Measurements from ENCODE around the gene ACP7. TPM values are rescaled to one million over a fixed set of nuclear protein-coding genes. Genes with fewer than 3 reads are reported as not detected.
A peak's percentile ranks its signal among the peaks of the same experiment; 100 is the strongest.
"Not testable (repeated sequence)": the region's sequence is repeated elsewhere in the genome, so short reads cannot be mapped to it uniquely, and the experiment has no call there.

ACP7 gene
- total RNA-seq, 1 experiment from 2014 or later = not detected

- no peak for DNase-seq (ENCODE audit: low read depth in 1 of 2, low spot score in 2 of 2)
- no peak overlapping the region for H3K27ac ChIP-seq
- no peak overlapping the region for H3K4me3 ChIP-seq
- no peaks in the 10 kb centered on the region for H3K9me3 ChIP-seq (replicated peaks)
- no peaks in the 10 kb centered on the region for H3K4me1 ChIP-seq (replicated peaks)
- H3K27me3 ChIP-seq (replicated peaks) = peaks cover 4% of the 10 kb centered on the region; the same call in 1 of the 2 replicates
- no peaks in the 10 kb centered on the region for H3K36me3 ChIP-seq
These were observed 20.0 kb downstream of the ACP7 start for GRCh38 chr19:39104186-39104596.

DNA sequence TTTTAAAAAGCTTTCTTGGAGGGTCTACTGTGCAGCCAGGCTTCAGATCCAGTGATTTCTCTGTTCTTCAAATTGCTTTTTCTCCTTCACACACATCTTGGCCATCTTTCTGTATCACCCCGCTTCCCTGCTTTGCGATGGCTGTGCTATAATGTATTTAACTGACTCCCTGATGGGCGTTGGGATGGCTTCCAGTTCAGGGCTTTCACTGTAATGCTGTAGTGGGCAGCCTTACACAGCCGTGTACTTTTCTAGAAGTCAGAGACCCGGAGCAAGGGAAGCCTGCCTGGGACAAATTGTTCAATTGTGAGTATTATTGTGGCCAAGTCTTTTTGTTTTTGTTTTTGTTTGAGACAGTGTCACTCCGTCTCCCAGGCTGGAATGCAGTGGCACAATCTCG, 22.0 kb downstream of the ACP7 start:
- Histone ChIP-seq H3K27me3 (replicated peaks) (no peaks in the 10 kb centered on the region), H3K9me3 (replicated peaks) (no peaks in the 10 kb centered on the region), H3K4me1 (replicated peaks) (no peaks in the 10 kb centered on the region), H3K27ac (no peak overlapping the region), H3K36me3 (no peaks in the 10 kb centered on the region), H3K4me3 (no peak overlapping the region)
- no peak for DNase-seq (ENCODE audit: low read depth in 1 of 2, low spot score in 2 of 2)

- Histone ChIP-seq H3K4me3 (no peak overlapping the region), H3K36me3 (no peaks in the 10 kb centered on the region), H3K27ac (no peak overlapping the region), H3K27me3 (replicated peaks) (0 out of 2 replicates have a peak, but pooled peaks cover 3% of the 10 kb centered on the region), H3K4me1 (replicated peaks) (no peaks in the 10 kb centered on the region), H3K9me3 (replicated peaks) (no peaks in the 10 kb centered on the region)
- no peak for DNase-seq (ENCODE audit: low read depth in 1 of 2, low spot score in 2 of 2)
These were observed 25.5 kb downstream of the ACP7 start for GRCh38 chr19:39109641-39110040.

DNA sequence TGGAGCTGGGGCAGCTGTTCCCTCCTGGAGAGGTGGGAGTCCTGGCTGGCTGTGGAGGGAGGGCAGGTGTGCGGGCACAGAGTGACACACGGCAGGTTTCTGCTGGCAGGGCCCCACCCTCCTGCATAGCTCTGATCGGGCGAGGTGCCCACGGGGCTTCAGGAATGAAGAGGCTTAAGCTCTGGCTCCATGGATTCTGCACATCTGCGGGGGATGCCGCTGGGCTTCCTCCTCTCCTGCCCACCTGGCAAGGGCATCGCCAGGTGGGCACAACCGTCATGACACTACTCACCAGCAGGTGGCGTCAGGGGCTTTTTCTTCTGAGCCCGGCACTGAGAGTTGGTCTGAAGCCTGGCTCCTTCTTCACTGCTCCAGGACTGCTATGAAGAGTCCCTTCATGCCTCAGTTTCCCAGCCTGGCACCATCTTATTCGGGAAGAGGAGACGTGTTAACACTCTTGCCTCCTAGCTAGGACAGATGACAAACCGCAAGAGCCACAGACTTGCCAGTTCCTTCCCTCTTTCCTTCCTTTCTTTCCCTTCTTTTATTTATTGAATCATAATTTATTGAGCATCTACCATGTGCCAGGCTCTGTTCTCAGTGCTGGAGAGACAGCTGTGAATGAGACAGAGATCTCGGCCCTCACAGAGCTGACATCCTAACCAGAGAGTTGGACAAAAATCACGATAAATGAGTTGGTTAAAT, 26.2 kb downstream of the ACP7 start:
- peak in 1 of 2 experiments; percentile 29 for DNase-seq (ENCODE audit: low read depth in 1 of 2, low spot score in 2 of 2)
- Histone ChIP-seq H3K27ac (no peak overlapping the region), H3K9me3 (replicated peaks) (no peaks in the 10 kb centered on the region)

DNA sequence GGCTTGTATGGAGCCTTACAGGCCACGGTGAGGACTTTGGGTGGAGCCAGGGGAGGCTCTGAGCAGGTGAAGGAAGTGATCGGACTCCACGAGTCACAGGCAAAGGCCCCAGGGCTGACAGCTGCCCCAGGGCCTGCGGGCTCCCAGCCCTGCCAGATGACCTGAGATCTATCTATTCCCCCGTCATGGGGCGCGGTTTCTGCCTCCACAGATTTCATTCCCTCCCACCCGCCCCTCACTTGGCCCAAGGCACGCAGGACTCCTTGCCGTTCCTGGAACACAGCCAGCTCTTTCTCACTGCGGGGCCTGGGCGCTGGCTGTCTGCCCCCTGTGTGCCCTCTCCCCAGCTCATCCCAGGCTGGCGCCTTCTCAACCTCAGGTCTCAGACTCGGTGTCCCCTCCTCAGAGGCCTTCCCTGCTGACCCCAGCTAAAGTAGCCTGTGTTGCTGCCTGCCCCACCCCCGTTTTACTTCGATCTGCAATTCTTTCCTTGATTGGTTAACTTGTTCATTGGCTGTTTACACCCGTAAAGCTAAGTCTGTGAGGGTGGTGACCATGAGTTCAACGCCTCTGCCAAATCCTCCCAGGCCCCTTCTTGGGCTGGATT, 27.5 kb downstream of the ACP7 start:
- Histone ChIP-seq H3K4me3 (no peak overlapping the region), H3K27me3 (replicated peaks) (0 out of 2 replicates have a peak, but pooled peaks cover 3% of the 10 kb centered on the region), H3K4me1 (replicated peaks) (no peaks in the 10 kb centered on the region), H3K9me3 (replicated peaks) (no peaks in the 10 kb centered on the region), H3K27ac (no peak overlapping the region), H3K36me3 (no peaks in the 10 kb centered on the region)
- DNase-seq (ENCODE audit: low read depth in 1 of 2, low spot score in 2 of 2) = no peak

More for the DNA sequence above, 26.2 kb downstream of the ACP7 start:
- Histone ChIP-seq H3K27me3 (replicated peaks) (0 out of 2 replicates have a peak, but pooled peaks cover 3% of the 10 kb centered on the region), H3K4me3 (no peak overlapping the region), H3K4me1 (replicated peaks) (no peaks in the 10 kb centered on the region), H3K36me3 (no peaks in the 10 kb centered on the region)

DNA sequence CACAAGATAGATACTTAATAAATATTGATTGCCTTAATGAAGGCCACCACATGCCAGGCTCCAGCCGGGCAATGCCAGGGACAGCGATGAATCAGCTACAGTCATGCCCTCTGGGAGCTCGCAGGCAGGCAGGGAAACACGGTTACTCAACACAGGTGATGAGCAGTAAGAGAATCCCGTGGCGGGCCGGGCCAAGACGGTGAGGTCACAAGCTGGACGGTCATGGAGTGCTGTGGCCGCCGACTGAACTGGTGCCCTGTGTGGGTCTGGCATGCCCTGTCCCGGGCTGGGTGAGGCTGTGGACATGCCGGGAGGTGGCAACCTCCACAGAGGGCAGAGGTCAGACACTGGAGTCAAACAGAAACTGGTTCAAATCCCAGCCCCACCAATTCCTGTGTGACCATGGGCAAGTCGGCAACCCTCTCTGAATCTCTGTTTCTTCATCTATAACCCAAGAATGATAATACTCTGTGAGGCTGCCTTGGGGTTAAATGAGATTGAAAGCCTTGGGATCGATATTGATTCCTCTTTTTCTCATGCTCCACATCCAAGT, 28.2 kb downstream of the ACP7 start:
- H3K27me3 ChIP-seq (replicated peaks) = 0 out of 2 replicates have a peak, but pooled peaks cover 3% of the 10 kb centered on the region
- H3K4me1 ChIP-seq (replicated peaks) = no peaks in the 10 kb centered on the region
- H3K9me3 ChIP-seq (replicated peaks) = no peaks in the 10 kb centered on the region
- no peak for DNase-seq (ENCODE audit: low read depth in 1 of 2, low spot score in 2 of 2)
- no peaks in the 10 kb centered on the region for H3K36me3 ChIP-seq
- H3K27ac ChIP-seq = no peak overlapping the region
- no peak overlapping the region for H3K4me3 ChIP-seq

DNA sequence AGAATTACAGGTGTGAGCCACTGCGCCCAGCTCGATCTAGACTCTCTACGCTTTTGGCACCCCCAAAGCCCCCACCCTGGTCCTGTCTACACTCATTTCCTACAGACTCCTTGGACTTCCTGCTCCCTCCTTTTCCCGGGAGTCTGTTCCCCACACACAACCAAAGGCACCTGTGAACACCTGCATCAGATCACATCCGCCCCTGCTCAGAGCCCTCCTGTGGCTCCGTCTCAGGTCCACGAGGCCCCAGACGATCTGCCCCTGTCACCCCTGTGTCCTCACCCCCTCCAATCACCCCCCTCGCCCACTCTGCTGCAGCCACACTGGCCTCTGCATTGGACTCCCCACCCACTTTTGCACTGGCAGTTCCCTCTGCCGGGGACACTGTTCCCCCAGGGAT, 29.0 kb downstream of the ACP7 start:
- Histone ChIP-seq H3K9me3 (replicated peaks) (no peaks in the 10 kb centered on the region), H3K27me3 (replicated peaks) (peaks cover 10% of the 10 kb centered on the region; the same call in 1 of the 2 replicates), H3K27ac (no peak overlapping the region), H3K4me1 (replicated peaks) (no peaks in the 10 kb centered on the region), H3K4me3 (no peak overlapping the region), H3K36me3 (no peaks in the 10 kb centered on the region)
- no peak for DNase-seq (ENCODE audit: low read depth in 1 of 2, low spot score in 2 of 2)

GRCh38 chr19:39115105-39115847, 31.1 kb downstream of the ACP7 start:
- Histone ChIP-seq H3K4me1 (replicated peaks) (no peaks in the 10 kb centered on the region), H3K27ac (no peak overlapping the region), H3K27me3 (replicated peaks) (peaks cover 17% of the 10 kb centered on the region), H3K9me3 (replicated peaks) (no peaks in the 10 kb centered on the region), H3K4me3 (no peak overlapping the region), H3K36me3 (no peaks in the 10 kb centered on the region)
- DNase-seq (ENCODE audit: low read depth in 1 of 2, low spot score in 2 of 2) = no peak

- H3K4me3 ChIP-seq; H3K9me3 ChIP-seq (replicated peaks); H3K36me3 ChIP-seq; H3K4me1 ChIP-seq (replicated peaks); H3K27ac ChIP-seq; DNase-seq (ENCODE audit: low read depth in 1 of 2, low spot score in 2 of 2): not testable (repeated sequence)
- peaks cover 23% of the 10 kb centered on the region for H3K27me3 ChIP-seq (replicated peaks)
These were observed 32.9 kb downstream of the ACP7 start for GRCh38 chr19:39117023-39117422.

GRCh38 chr19:39119830-39120229, 35.7 kb downstream of the ACP7 start:
- Histone ChIP-seq H3K36me3 (no peaks in the 10 kb centered on the region), H3K27ac (no peak overlapping the region), H3K4me1 (replicated peaks) (peaks cover 8% of the 10 kb centered on the region; the same call in 1 of the 2 replicates), H3K9me3 (replicated peaks) (no peaks in the 10 kb centered on the region), H3K4me3 (no peak overlapping the region), H3K27me3 (replicated peaks) (peaks cover 20% of the 10 kb centered on the region)
- no peak for DNase-seq (ENCODE audit: low read depth in 1 of 2, low spot score in 2 of 2)

- Histone ChIP-seq H3K9me3 (replicated peaks) (no peaks in the 10 kb centered on the region), H3K4me1 (replicated peaks) (peaks cover 17% of the 10 kb centered on the region), H3K27me3 (replicated peaks) (peaks cover 14% of the 10 kb centered on the region), H3K36me3 (peaks cover 7% of the 10 kb centered on the region; the same call in 1 of the 2 replicates), H3K4me3 (no peak overlapping the region), H3K27ac (no peak overlapping the region)
- DNase-seq (ENCODE audit: low read depth in 1 of 2, low spot score in 2 of 2) = no peak
These were observed 39.0 kb downstream of the ACP7 start for GRCh38 chr19:39122934-39123731.

GRCh38 chr19:39124136-39124764, 40.1 kb downstream of the ACP7 start:
- Histone ChIP-seq H3K4me3 (no peak overlapping the region), H3K36me3 (peaks cover 13% of the 10 kb centered on the region; the same call in 1 of the 2 replicates)
- DNase-seq (ENCODE audit: low read depth in 1 of 2, low spot score in 2 of 2) = no peak

DNA sequence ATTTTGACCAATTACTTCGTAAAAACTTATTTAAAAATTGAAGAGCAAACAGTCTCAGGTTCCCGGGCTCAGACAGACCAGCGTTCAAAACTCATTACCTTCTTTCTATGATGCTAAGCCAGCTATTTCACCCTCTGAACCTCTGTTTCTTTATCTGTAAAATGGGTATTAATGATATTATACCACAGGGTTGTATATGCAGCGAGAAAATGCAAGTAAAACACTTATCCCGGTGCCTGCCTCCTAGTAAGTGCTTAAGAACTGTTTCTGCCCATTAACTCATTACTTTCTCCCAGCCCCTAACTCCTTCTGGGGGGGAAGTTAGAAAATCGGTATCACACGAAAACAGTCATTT, 41.0 kb downstream of the ACP7 start:
- Histone ChIP-seq H3K4me1 (replicated peaks) (peaks cover 17% of the 10 kb centered on the region), H3K27ac (peak overlapping the region; percentile 33), H3K27me3 (replicated peaks) (peaks cover 7% of the 10 kb centered on the region), H3K36me3 (peaks cover 13% of the 10 kb centered on the region; the same call in 1 of the 2 replicates), H3K4me3 (peak overlapping the region; percentile 77), H3K9me3 (replicated peaks) (no peaks in the 10 kb centered on the region)
- no peak for DNase-seq (ENCODE audit: low read depth in 1 of 2, low spot score in 2 of 2)

More at GRCh38 chr19:39124136-39124764, 40.1 kb downstream of the ACP7 start:
- Histone ChIP-seq H3K27ac (peak overlapping the region; percentile 17; the same call in 1 of the 2 replicates), H3K4me1 (replicated peaks) (peaks cover 17% of the 10 kb centered on the region), H3K9me3 (replicated peaks) (no peaks in the 10 kb centered on the region), H3K27me3 (replicated peaks) (peaks cover 12% of the 10 kb centered on the region)

Data from SJSA1 (cell line).